HG02642 (cell line): ENCODE results near the gene KSR1.
"Not testable (repeated sequence)": the region's sequence is repeated elsewhere in the genome, so short reads cannot be mapped to it uniquely, and the experiment has no call there.

Source experiments
- ATAC-seq: cut with Tn5 transposase; IDR thresholded peaks from one replicate; pipeline ENCODE4 v1.9.1; 2021; ENCODE audit warnings: mild to moderate bottlenecking; ENCODE audit not compliant: unreplicated experiment, poor library complexity

The KSR1 gene

DNA sequence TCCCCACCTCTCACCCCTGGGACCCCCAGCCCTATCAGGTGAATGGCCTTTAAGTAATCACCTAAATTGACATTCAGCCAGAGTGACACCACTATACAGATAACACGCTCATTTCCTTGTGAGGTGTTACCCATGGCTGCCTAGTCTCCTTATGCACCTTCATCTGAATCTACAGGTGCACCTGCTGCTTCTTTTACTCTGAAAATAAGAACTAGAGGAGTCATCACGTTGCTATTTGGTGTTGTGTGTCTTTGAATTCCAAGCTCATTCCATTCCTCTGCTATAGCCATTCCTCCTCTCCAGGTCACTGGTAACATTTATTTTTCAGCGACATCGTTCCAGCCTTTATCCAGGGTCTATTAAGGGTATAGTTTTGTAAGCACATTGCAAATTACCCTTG lies 184.5 kb downstream of the KSR1 start:
- ATAC-seq: no peak

DNA sequence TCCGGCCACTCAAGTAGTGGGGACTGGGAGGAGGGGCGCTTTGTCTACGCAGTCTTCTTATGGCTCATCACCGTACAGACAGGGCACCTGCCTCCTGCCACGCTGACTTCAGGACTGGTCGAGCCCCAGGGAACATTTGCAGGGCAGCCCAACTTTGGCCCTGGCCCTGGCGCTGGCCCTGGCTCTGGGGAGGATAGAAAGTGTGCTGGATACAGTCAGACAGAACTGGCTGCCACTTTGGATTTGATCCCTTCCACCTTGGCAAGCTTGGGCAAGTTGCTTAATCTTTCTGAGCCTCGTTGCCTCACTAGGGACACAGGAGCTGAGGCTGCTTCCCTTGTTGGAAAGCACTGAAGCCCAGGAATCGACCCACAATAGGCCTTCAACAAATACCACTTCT lies 188.3 kb downstream of the KSR1 start:
- no peak for ATAC-seq

DNA sequence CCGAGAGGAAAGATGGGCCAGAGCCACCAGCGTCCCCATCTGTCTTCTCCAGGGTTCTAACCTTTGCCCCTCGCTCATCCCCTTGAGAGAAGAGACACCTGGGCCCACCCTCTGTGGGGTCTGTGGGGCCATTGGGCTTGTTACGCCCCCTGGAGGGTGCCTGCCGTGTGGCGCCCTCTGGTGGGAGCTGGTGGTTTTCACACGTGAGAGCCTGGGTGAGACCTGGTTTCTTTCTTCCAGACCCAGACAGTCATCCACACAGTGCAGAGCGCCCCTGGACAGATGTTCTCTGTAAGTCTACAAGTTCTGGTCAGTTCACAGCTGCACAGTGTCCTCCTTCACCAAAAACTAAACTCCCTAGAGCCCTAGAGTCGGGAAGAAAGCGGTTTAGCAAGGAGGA lies 189.4 kb downstream of the KSR1 start:
- not testable (repeated sequence) for ATAC-seq

DNA sequence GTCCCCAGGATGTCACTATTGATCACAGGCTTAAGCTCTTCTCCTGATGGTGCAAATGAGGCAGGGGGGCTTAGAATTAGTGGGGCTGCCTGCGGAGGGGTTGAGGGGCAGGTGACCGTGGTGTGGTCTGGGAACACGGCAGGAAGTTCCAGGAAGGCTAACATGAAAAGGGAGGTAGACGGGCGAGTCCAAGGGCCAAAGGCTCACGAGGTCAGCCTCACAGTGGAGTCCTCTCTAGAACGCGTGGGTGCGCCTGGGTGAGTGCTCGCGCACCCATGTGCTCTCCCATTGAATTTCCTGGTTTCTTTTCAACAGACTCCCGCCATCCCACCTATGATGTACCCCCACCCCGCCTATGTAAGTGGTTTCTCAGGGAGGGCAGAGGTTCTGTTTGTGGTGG lies 190.0 kb downstream of the KSR1 start:
- ATAC-seq: no peak

DNA sequence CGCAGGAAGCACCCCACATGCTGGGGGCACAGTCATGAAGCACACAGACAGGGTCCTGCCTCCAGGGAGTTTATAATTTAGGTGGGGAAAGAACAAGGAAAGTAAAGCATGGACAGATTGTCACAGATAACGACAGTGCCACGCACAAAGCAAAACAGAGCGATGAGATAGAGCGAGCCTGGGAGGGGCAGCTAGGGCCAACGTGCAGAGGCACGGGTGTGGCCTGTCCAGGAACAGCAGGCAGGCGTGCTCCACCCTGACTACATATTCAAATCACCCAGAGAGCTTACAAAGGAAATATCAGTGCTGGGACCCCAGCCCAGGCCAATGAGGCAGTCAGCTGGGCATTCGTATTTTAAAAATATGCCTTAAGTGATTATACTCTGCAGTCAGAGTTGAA lies 191.5 kb downstream of the KSR1 start:
- no peak for ATAC-seq

DNA sequence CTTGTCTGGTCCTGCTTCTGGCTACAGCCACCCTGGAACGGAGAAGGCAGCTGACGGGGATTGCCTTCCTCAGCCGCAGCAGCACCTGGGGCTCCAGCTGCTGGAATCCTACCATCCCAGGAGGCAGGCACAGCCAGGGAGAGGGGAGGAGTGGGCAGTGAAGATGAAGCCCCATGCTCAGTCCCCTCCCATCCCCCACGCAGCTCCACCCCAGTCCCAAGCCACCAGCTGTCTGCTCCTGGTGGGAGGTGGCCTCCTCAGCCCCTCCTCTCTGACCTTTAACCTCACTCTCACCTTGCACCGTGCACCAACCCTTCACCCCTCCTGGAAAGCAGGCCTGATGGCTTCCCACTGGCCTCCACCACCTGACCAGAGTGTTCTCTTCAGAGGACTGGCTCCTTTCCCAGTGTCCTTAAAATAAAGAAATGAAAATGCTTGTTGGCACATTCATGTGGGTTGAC lies 192.9 kb downstream of the KSR1 start:
- ATAC-seq: not testable (repeated sequence)

DNA sequence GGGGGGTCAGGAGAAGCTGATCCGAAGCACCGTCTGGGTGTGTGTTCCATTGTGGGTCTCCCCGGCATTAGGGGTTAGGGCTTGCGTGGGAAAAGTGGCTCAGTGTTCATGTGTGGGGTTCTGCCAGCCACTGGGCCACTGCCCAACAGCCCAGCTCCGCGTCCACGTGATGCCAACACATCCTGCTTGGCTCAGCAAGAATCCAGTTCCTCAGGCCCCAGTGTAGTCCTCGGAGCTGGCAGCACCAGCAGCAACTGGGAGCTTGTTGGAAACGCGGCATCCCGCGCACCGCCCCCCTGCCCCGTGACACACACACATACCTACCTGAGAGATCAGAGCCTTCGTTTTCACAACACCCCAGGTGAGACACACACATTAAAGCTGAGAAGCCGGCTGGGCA lies 193.7 kb downstream of the KSR1 start:
- ATAC-seq: no peak

DNA sequence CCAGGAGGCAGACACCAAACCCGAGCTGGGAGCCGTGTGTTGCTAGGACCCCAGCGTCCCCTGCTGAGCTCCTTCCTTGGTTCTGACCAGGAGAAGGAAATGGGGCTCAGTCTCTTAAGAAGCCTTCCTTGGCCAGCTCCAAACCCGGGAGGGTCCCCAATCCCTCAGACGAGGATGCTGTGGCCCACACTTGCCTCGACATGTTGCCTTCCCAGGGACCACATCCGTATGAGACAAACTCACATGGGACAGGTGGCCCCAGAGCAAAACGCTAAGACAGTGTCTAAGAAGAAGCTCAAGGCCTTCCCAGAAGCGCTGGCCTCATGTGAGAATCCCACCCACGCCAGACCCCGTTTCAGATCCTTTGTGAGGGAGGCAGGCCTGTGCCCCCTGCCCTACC lies 194.6 kb downstream of the KSR1 start:
- ATAC-seq: no peak

DNA sequence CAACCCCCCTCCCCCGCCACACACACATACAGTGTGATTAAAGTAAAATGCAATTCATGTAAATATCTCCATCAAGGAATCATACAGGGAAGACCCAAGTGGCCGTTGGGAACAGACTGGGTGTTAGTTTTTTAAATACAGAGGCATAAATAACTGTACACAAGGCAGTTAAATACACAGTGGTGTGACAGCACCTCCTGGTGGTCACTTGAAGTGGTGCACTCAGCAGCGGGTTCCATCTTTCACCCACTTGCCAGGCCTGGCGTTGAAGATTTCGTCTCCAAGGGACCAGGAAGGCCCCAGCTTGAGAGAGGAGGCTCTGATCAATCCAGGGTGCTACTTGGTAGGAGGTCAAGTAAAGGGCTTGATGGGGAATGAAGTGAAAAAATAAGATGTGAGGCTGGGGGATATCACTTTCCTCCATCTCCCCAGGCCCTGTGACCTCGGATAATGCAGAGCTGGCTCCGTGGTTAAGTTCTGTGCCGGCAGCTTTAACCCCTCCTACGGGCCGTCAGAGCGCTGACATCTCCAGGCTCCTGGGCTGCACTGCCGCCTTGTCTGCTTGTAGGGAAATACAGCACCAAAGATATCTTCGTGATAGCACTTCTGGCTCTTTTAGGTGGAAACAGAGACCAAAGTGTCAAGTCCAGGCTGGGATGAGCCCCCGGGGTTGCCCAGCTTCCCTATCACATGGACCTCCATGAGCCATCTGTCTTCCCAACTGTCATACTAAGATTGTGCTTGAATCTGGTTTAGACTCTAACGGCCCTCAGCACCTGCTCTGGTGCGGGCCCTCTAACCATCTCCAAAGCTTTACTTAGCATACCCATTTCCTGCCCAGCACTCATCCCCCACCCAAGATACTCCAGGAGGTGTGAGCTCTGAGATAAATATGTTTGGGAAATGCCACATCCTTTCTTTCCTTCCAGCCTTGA lies 195.4 kb downstream of the KSR1 start:
- ATAC-seq: no peak

DNA sequence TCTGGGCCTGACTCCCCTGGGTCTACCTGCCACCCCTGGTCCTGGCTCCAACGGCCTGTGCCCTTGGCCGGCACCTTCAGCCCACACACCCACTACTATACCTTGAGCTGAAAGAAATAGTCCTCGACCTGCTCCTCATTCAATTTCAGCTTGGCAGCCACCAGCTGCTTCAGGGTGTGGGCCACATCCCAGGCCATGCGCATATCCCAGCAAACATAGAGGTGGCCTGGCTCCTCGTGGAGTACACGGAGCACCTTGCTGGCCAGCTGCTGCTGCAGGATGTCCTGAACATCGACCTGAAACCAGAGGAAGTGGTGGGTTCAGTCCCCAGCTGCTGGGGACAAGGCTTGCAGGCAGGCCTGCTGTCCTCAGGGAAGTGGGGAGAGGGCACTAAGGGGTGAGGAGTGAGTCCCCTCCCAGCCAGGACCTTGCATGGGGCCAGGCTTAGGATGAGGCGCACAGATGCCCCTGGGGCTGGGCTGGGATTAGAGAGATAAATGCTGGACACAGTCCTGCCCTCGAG lies 197.3 kb downstream of the KSR1 start:
- not testable (repeated sequence) for ATAC-seq

DNA sequence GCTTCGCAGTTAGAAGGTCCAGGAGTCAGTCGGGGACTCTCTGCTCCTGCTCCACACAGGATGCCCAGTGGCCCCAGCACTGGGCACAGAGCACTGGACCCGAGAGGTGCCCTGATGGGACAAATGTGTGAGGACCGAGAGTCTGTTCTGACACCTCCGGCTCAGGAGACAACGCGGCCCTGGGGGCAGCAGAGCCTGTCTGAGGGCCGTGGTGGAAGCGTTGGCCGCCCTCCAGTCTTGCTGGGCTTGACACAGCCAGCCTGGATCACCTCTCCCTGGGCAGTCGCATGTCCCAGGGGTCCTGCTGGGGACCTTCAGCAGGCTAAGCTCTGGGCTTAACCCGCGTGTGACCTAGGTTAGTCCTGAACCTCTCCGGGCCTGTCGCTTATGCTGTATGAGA lies 197.9 kb downstream of the KSR1 start:
- no peak for ATAC-seq

DNA sequence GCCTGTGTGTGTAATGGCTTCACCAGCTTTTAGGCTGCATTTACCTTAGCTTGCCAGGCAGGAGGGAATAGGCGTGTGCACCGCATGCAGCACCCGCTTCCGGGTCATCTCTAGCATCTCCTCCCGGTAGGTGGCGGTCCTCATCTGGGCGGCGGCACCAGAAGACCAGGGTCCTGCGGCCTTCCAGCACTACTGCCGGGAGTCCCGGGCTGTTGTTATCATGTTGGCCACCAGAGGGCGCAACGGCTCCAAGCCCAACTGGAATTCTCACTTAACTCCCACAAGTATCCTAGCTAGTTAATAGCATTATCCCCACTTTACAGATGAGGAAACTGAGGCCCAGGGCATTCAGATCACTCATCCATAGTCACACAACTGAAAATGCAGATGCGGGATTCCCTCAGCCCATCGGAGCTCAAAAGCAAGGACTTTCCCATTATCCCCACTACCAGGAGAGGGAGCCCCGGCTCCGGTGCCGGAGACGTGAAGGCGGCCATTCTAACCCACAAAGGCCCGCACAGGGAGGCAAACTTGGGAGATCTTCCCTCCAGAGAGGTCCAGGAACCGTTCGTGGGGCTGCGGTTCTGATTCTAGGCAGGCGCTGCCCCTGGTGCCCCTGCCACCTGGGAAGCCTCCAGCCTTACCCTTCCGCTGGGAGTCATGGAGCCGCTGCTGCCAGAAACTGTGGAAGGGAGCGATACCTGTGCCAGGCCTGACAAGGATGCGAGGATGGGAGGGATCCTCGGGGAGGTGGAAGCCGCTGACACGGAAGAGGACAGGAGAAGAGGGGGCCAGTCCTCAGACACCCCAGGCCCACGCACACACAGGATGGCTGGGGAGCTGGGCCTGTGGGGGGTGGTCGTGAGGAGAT lies 198.6 kb downstream of the KSR1 start:
- ATAC-seq: peak; percentile 67

DNA sequence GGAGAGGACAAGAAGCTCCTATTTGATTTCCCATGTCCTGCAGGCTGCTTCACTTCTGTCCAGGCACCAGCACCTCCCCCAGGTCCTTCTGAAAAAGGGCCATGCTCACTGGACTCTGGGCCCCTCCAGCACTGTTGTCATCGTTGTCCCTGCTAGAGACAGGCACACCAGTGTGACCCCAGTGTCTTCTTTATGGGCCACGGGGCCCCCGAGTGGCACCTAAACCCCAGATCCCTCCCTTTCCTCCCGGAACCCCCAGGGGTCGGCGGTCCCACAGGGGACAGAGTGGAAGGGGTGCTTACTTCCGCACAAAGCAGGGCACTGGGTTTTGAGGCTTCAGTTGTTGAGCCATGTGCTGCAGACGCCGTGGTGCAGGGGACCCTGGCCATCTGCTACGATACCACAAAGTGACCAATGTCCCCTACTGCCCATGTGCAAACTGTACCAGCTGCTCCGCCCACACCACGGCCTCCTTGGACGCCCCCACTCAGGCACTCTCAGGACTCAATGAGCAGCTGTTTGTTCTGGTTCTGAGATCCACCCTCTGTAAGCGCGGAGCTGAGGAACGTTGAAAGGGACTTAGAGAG lies 199.4 kb downstream of the KSR1 start:
- ATAC-seq: not testable (repeated sequence)

DNA sequence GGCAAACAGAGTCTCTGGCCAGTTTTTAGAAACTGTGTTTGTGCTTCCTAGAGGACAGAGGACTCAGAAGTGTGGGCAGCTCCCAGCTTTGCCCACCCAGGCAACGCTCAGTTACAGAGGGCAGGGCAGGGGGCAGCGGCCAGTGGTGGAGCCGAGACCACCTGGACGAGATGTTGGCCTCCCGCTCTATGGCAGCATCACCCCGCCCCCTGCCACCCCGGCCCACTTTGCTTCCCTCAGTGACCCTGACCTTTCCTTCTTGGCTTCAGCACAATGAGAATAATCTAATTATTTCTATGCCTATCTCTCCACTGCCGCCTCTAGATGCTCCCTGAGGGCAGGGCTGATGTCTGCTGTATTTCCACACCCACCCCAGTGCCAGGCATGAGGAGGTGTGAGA lies 200.4 kb downstream of the KSR1 start:
- ATAC-seq: not testable (repeated sequence)

DNA sequence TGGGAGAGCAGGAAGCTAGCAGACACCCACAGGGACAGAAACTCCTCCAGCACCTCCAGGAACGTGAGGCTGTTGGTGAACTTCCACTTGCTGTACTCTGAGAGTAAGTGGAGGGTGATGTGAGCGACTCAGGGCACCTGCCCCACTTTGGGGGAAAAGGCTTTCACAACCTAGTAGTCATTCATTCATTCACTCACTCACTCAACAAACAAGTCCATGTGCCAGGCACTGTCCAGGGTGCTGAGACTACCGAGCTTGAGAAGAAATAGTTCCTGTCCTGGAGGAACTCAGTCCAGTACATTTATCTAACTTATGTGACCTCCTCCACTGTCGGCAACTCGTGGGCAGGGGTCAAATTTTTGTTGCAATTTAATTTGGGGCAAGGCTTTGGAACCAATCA lies 201.4 kb downstream of the KSR1 start:
- ATAC-seq: no peak

DNA sequence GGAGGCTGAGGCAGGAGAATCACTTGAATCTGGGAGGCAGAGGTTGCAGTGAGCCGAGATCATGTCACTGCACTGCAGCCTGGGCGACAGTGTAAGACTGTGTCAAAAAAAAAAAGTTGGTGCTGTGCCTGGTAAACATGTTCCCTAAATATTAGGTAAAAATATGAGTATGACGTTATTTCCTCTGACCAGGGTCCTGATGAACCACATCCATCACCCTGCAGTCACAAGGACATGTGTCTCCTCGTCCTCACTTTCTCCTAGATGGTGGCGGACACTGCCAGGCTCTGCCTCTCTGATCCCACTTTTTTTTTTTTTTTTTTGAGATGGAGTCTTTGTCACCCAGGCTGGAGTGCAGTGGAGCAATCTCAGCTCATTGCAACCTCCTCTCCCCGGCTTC lies 203.4 kb downstream of the KSR1 start:
- ATAC-seq: no peak

DNA sequence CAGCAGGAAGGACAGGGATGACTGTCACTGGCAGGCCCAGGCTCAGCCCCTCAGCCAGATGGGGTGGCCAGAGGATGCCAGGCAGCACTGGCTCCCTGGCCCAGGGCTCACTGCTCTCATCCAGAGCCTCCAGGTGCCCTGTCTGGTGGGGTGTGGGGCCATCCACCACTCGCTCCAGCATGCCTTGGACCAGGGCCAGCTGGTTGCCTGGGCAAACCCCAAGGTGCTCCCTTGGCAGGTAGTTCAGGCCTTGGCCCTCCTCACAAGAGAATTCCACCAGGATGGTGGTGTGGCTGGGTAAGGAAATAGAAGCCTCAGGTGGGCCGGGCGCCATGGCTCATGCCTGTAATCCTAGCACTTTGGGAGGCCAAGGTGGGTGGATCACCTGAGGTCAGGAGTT lies 204.2 kb downstream of the KSR1 start:
- no peak for ATAC-seq

DNA sequence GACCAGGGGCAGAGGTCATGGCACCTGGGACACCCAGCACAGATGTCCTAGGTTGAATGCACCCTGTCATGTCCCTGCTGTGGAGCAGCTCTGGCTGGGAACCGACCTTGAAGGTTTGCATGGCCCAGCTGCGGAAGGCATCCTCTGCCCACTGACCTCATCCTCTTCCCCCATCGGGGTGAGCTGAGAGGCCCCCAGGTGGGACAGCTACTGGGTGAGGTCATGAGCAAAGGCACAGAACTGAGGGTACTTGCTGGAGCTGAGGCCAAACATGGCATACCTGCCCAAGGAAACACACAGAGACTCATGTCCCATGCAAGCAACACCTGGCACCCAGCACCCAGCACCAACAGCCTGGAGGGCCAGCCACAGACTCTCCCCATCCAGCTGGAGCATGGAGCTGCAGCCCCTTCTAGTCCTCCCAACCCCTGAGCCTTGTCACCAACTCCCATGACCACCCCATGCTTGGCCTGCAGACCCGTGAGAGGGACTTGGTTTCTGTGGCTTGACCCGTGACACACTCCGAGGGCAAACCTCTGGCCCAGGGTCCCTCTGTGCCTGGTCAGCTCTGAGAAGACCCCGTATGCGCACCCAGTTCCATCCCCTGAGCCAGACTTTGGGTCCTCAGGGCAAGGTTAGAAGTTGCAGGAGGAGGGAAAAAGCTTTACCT lies 207.8 kb downstream of the KSR1 start:
- ATAC-seq: no peak

DNA sequence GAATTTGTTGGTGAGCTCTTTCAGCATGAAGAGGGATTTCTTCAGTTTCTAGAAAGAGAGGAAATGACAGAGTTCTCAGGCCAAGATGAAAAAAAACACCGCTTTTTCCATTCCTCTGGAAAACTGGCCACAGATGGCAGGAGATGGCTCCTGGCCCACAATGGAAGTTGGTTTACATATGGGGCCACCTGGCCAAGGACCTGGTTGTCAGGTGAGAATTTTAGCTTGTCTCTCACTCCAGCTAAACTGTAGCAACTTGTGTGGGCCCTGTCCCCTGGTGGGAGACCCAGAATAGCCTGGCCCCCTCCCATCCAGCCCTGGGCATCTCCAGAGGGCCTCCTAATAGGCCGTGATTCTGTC lies 208.3 kb downstream of the KSR1 start:
- ATAC-seq: no peak

DNA sequence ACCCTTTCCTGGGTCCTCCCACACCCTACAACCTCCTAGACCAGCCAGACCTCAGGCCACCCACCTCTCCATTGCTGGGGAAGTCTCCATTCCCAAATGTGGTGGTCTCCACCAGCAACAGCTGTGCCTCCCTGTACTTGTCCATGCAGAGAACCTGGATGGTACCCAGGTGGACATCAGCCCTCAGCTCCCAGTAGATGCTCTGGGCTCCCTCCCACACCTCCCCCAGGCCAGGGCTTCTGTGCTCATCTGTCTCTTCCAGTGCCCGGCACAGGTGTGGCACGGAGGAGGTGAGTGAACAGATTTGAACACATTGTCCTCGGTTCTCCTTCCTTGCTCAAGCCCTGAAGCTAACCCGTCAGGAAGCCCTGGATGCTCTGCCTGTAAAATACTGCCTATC lies 209.3 kb downstream of the KSR1 start:
- ATAC-seq: no peak
